SK-N-SH (cell line): Measurements from ENCODE around the gene OTUD5. TPM values are rescaled to one million over a fixed set of nuclear protein-coding genes. Genes with fewer than 3 reads are reported as not detected.

ENCODE experiments used
- CTCF ChIA-PET: fragments of 300-600, 350-600 bp; formaldehyde crosslinking; extraction: SDS; loops from one replicate; lab custom pipeline; 2021; lab: Yijun Ruan, JAX
- POLR2A ChIA-PET: fragments of 350-600 bp; sonication (Branson Sonifier 250); formaldehyde crosslinking; extraction: SDS; loops from one replicate; lab custom pipeline; 2020; ENCODE audit warnings: antibody characterized with exemption, inconsistent platforms; lab: Yijun Ruan, JAX
- DNase-seq: peaks from one replicate; pipeline ENCODE4 v3.0.0; 2012
- H2AFZ ChIP-seq: fragments of 200-600 bp; sonication (generic); 2 replicates; pipeline ENCODE4 v1.8.1; 2016; ENCODE audit warnings: antibody characterized with exemption, mild to moderate bottlenecking, low read depth
- H3F3A ChIP-seq: fragments of 200-600 bp; sonication (generic); replicated peaks from 2 replicates; pipeline ENCODE3; 2016; ENCODE audit warnings: antibody characterized with exemption, mild to moderate bottlenecking; ENCODE audit not compliant: insufficient read depth
- H3K27ac ChIP-seq, 2 experiments: fragments of 200-500 bp in 1 of 2; fragments of 200-600 bp in 1 of 2; sonication (Bioruptor generic) in 1 of 2; sonication (generic), shearing (Covaris generic) in 1 of 2; 2 replicates each; pipeline versions ENCODE4 v1.5.1 to v1.6.1; 2014 to 2016; ENCODE audit warnings: low read depth in 2 of 2, inconsistent platforms in 1 of 2, low read length in 1 of 2, mild to moderate bottlenecking in 1 of 2, mixed read lengths in 1 of 2
- H3K27me3 ChIP-seq: fragments of 200-600 bp; sonication (generic), shearing (Covaris generic); 2 replicates; pipeline ENCODE4 v1.6.1; 2016; ENCODE audit warnings: mixed run types; ENCODE audit not compliant: insufficient read depth
- H3K36me3 ChIP-seq, 2 experiments: fragments of 200-500 bp in 1 of 2; fragments of 200-600 bp in 1 of 2; sonication (Bioruptor generic) in 1 of 2; sonication (generic) in 1 of 2; replicated peaks in 1 of 2; 2 replicates each; pipeline versions ENCODE3 to v1.5.1; 2014 to 2016; ENCODE audit warnings: low read length in 1 of 2, mild to moderate bottlenecking in 1 of 2; ENCODE audit not compliant: insufficient read depth in 2 of 2, control insufficient read depth in 1 of 2
- H3K4me1 ChIP-seq, 2 experiments: fragments of 200-500 bp in 1 of 2; fragments of 200-600 bp in 1 of 2; sonication (Bioruptor generic) in 1 of 2; sonication (generic), shearing (Covaris generic) in 1 of 2; 2 replicates each; pipeline versions ENCODE4 v1.5.1 to v1.6.1; 2014 to 2016; ENCODE audit warnings: low read depth in 1 of 2, low read length in 1 of 2, mixed run types in 1 of 2; ENCODE audit not compliant: insufficient read depth in 2 of 2, control insufficient read depth in 1 of 2
- H3K4me2 ChIP-seq: fragments of 200-600 bp; sonication (generic), shearing (Covaris generic); 2 replicates; pipeline ENCODE4 v1.6.1; 2017; ENCODE audit warnings: mixed run types
- H3K4me3 ChIP-seq, 2 experiments: fragments of 200-500 bp in 1 of 2; fragments of 200-600 bp in 1 of 2; sonication (Bioruptor generic) in 1 of 2; sonication (generic), shearing (Covaris generic) in 1 of 2; 2 replicates each; pipeline versions ENCODE4 v1.5.1 to v1.8.1; 2014 to 2016; ENCODE audit warnings: low read depth in 2 of 2, inconsistent platforms in 1 of 2, low read length in 1 of 2, mild to moderate bottlenecking in 1 of 2, mixed read lengths in 1 of 2, moderate library complexity in 1 of 2
- H3K79me2 ChIP-seq: fragments of 200-600 bp; sonication (generic); 2 replicates; pipeline ENCODE4 v1.8.1; 2017; ENCODE audit warnings: mild to moderate bottlenecking; ENCODE audit not compliant: insufficient read depth
- H3K9ac ChIP-seq: fragments of 200-600 bp; sonication (generic); 2 replicates; pipeline ENCODE4 v1.6.1; 2017; ENCODE audit warnings: mixed run types
- H3K9me2 ChIP-seq: fragments of 200-600 bp; sonication (generic); 2 replicates; pipeline ENCODE4 v1.6.1; 2017; ENCODE audit warnings: mixed run types
- H3K9me3 ChIP-seq: fragments of 200-600 bp; sonication (generic); 2 replicates; pipeline ENCODE4 v1.6.1; 2017; ENCODE audit warnings: mixed run types, mild to moderate bottlenecking, moderate library complexity
- H4K20me1 ChIP-seq: fragments of 200-600 bp; sonication (generic); 2 replicates; pipeline ENCODE4 v1.6.1; 2017; ENCODE audit warnings: mild to moderate bottlenecking, mixed run types; ENCODE audit not compliant: insufficient read depth
- CTCF ChIP-seq: fragments of 200-600 bp; sonication (generic); IDR thresholded peaks from 2 replicates; pipeline ENCODE4 v1.6.1; 2017; ENCODE audit warnings: antibody characterized with exemption, mild to moderate bottlenecking, moderate library complexity
- MXI1 ChIP-seq: IDR thresholded peaks from 2 replicates; pipeline ENCODE4 v1.6.1; 2012; ENCODE audit warnings: mild to moderate bottlenecking, low read depth, low read length, improper control_type of control experiment
- NFIC ChIP-seq: IDR thresholded peaks from 2 replicates; pipeline ENCODE4 v1.4.0; 2012; ENCODE audit warnings: borderline replicate concordance
- NRF1 ChIP-seq: IDR thresholded peaks from 2 replicates; pipeline ENCODE4 v1.6.1; 2012; ENCODE audit warnings: low read depth, mild to moderate bottlenecking, low read length
- RAD21 ChIP-seq: IDR thresholded peaks from 2 replicates; pipeline ENCODE4 v1.6.1; 2012; ENCODE audit warnings: mild to moderate bottlenecking, low read length
- RFX5 ChIP-seq: IDR thresholded peaks from 2 replicates; pipeline ENCODE4 v1.6.1; 2012; ENCODE audit warnings: mild to moderate bottlenecking, improper control_type of control experiment, low read length
- SMC3 ChIP-seq: IDR thresholded peaks from 2 replicates; pipeline ENCODE4 v1.6.1; 2012; ENCODE audit warnings: low read depth, low read length, improper control_type of control experiment
- TAF1 ChIP-seq: IDR thresholded peaks from 2 replicates; pipeline ENCODE4 v1.6.1; 2012; ENCODE audit warnings: low read depth, mild to moderate bottlenecking, low read length, moderate library complexity, borderline replicate concordance
- TEAD4 ChIP-seq: IDR thresholded peaks from 2 replicates; pipeline ENCODE4 v1.4.0; 2012; ENCODE audit warnings: mild to moderate bottlenecking, borderline replicate concordance; ENCODE audit not compliant: insufficient read depth
- USF1 ChIP-seq: IDR thresholded peaks from 2 replicates; pipeline ENCODE4 v1.4.0; 2012; ENCODE audit warnings: low read depth, borderline replicate concordance
- YY1 ChIP-seq: IDR thresholded peaks from 2 replicates; pipeline ENCODE4 v1.4.0; 2012; ENCODE audit warnings: low read depth, mild to moderate bottlenecking
- WGBS: methylation state at CpG from one replicate; pipeline ENCODE4 v1.1.6; 2017; ENCODE audit warnings: low lambda C conversion rate; 5-methylcytosine and 5-hydroxymethylcytosine counted together
- polyA plus RNA-seq, 3 experiments: library from polyadenylated mRNA; depleted of rRNA; stranded (reverse); fragments of >200 nt; gene quantifications; 2 replicates each; pipeline ENCODE4 v1.2.3, GENCODE V29; 2012

Gene OTUD5
- polyA plus RNA-seq, 1 of the 3 experiments (the other 2 are of a cell fraction) = 90.4 TPM

GRCh38 chrX:48917139-48918001, 40.0 kb downstream of the OTUD5 start:
- ChIA-PET CTCF (interaction anchor here (0.6 to 3.2 kb wide), 9 partner anchors 10 to 266 kb away, joined by 3 to 12 read pairs (median 4); partner anchors contain the start of genes PQBP1 and TIMM17B), POLR2A (no interaction called here)
- Histone ChIP-seq H3K4me1 (peaks cover 5 to 26% of the 10 kb centered on the region in 2 experiments; a peak in 2 of 4 replicates), H4K20me1 (0 out of 2 replicates have a peak, but pooled peaks cover 9% of the 10 kb centered on the region), H3F3A (peaks cover 16% of the 10 kb centered on the region), H3K9me3 (no peaks in the 10 kb centered on the region), H3K27ac (peak overlapping the region; percentile 39 to 40; a peak in 2 of 4 replicates), H3K4me2 (peak overlapping the region; percentile 95), H3K79me2 (peaks cover 3% of the 10 kb centered on the region; the same call in 1 of the 2 replicates), H3K9ac (no peak overlapping the region), H3K27me3 (no peaks in the 10 kb centered on the region), H3K9me2 (no peaks in the 10 kb centered on the region), H3K36me3 (peaks cover 0 to 26% of the 10 kb centered on the region in 2 experiments), H2AFZ (no peak overlapping the region; the same call in 1 of the 2 replicates), H3K4me3 (peak overlapping the region; percentile 48 to 61)
- peak; percentile 94 for DNase-seq
- 47% methylated on average over 14 of the region's 27 CpGs for WGBS
- peak; percentile 85 for TF ChIP-seq RFX5
- TF ChIP-seq USF1 = no peak
- TF ChIP-seq NFIC = no peak
- TF ChIP-seq YY1 = no peak
- peak; percentile 75 for TF ChIP-seq SMC3
- peak; percentile 53; the same call in 1 of the 2 replicates for TF ChIP-seq MXI1
- peak; percentile 68 for TF ChIP-seq RAD21
- no peak for TF ChIP-seq TAF1
- TF ChIP-seq TEAD4 = no peak
- peak; percentile 90 for TF ChIP-seq NRF1
- TF ChIP-seq CTCF = peak; percentile 99
